Measurements from ENCODE around the gene RHPN2.

The RHPN2 gene

GRCh38 chr19:33110137-33110910, 45.6 kb upstream of the RHPN2 start:
- no peaks in the 10 kb centered on the region for H3K9me3 ChIP-seq (ENCODE audit: control insufficient read depth, insufficient read depth, low read length)
- no peaks in the 10 kb centered on the region for H4K20me1 ChIP-seq (ENCODE audit: control insufficient read depth, insufficient read depth, low read depth, low read length)
- H3K9me2 ChIP-seq (replicated peaks; ENCODE audit: control insufficient read depth, low read length) = no peaks in the 10 kb centered on the region
- H3F3A ChIP-seq (ENCODE audit: control insufficient read depth, insufficient read depth) = no peaks in the 10 kb centered on the region
- TF ChIP-seq EZH2phosphoT487 (IDR thresholded peaks at IDR 0.05; ENCODE audit: borderline replicate concordance, low read length) (no peak), CTCF (IDR thresholded peaks at IDR 0.05; ENCODE audit: low read depth, low read length, poor library complexity, severe bottlenecking) (no peak)
- H3K27ac ChIP-seq (ENCODE audit: low read depth, low read length) = no peak overlapping the region
- H3K27me3 ChIP-seq (ENCODE audit: control insufficient read depth, low read length) = no peaks in the 10 kb centered on the region
- no peak overlapping the region for H3K4me2 ChIP-seq (ENCODE audit: low read length)
- no peak overlapping the region for H3K4me3 ChIP-seq (ENCODE audit: low read length)
- no peaks in the 10 kb centered on the region for H3K79me2 ChIP-seq (ENCODE audit: control insufficient read depth, low read length)
- H3K36me3 ChIP-seq (ENCODE audit: control insufficient read depth, low read length) = peaks cover 52% of the 10 kb centered on the region
- H3K4me1 ChIP-seq (ENCODE audit: control insufficient read depth, low read length) = no peaks in the 10 kb centered on the region

GRCh38 chr19:33108161-33108560, 43.5 kb upstream of the RHPN2 start:
- Histone ChIP-seq H3K27me3 (ENCODE audit: control insufficient read depth, low read length) (no peaks in the 10 kb centered on the region), H3K4me1 (ENCODE audit: control insufficient read depth, low read length) (no peaks in the 10 kb centered on the region), H4K20me1 (ENCODE audit: control insufficient read depth, insufficient read depth, low read depth, low read length) (no peaks in the 10 kb centered on the region), H3K9me2 (replicated peaks; ENCODE audit: control insufficient read depth, low read length) (no peaks in the 10 kb centered on the region), H3F3A (ENCODE audit: control insufficient read depth, insufficient read depth) (no peaks in the 10 kb centered on the region), H3K36me3 (ENCODE audit: control insufficient read depth, low read length) (peaks cover 40% of the 10 kb centered on the region), H3K4me3 (ENCODE audit: low read length) (no peak overlapping the region), H3K79me2 (ENCODE audit: control insufficient read depth, low read length) (no peaks in the 10 kb centered on the region), H3K27ac (ENCODE audit: low read depth, low read length) (no peak overlapping the region), H3K9me3 (ENCODE audit: control insufficient read depth, insufficient read depth, low read length) (no peaks in the 10 kb centered on the region), H3K4me2 (ENCODE audit: low read length) (no peak overlapping the region)
- TF ChIP-seq EZH2phosphoT487 (IDR thresholded peaks at IDR 0.05; ENCODE audit: borderline replicate concordance, low read length) (no peak), CTCF (IDR thresholded peaks at IDR 0.05; ENCODE audit: low read depth, low read length, poor library complexity, severe bottlenecking) (no peak)

- Histone ChIP-seq H4K20me1 (ENCODE audit: control insufficient read depth, insufficient read depth, low read depth, low read length) (no peaks in the 10 kb centered on the region), H3K9me3 (ENCODE audit: control insufficient read depth, insufficient read depth, low read length) (no peaks in the 10 kb centered on the region), H3F3A (ENCODE audit: control insufficient read depth, insufficient read depth) (no peaks in the 10 kb centered on the region), H3K36me3 (ENCODE audit: control insufficient read depth, low read length) (peaks cover 37% of the 10 kb centered on the region), H3K9me2 (replicated peaks; ENCODE audit: control insufficient read depth, low read length) (no peaks in the 10 kb centered on the region), H3K79me2 (ENCODE audit: control insufficient read depth, low read length) (no peaks in the 10 kb centered on the region), H3K4me1 (ENCODE audit: control insufficient read depth, low read length) (no peaks in the 10 kb centered on the region), H3K4me3 (ENCODE audit: low read length) (no peak overlapping the region), H3K27ac (ENCODE audit: low read depth, low read length) (no peak overlapping the region), H3K27me3 (ENCODE audit: control insufficient read depth, low read length) (no peaks in the 10 kb centered on the region), H3K4me2 (ENCODE audit: low read length) (no peak overlapping the region)
- no peak for TF ChIP-seq CTCF (IDR thresholded peaks at IDR 0.05; ENCODE audit: low read depth, low read length, poor library complexity, severe bottlenecking)
- no peak for TF ChIP-seq EZH2phosphoT487 (IDR thresholded peaks at IDR 0.05; ENCODE audit: borderline replicate concordance, low read length)
Measured at GRCh38 chr19:33102893-33103292, 38.2 kb upstream of the RHPN2 start.
